Thyroid gland (tissue), 4 donors: ENCODE measurements around the gene POLD2. TPM values are rescaled to one million over a fixed set of nuclear protein-coding genes. Genes with fewer than 3 reads are reported as not detected.

Experiments used
- DNase-seq, 2 donors: peaks; one replicate each; pipeline ENCODE4 v3.0.0-alpha.2; 2019
- H3K27ac ChIP-seq, 3 donors: fragments of 200-600 bp; sonication (generic); 1 replicate in 2 of 3; 2 replicates in 1 of 3; pipeline ENCODE4 v1.5.1; 2016 to 2019; ENCODE audit warnings: mild to moderate bottlenecking in 1 of 3, moderate library complexity in 1 of 3
- H3K27me3 ChIP-seq: fragments of 200-600 bp; sonication (generic); one replicate; pipeline ENCODE4 v1.5.1; 2019
- H3K36me3 ChIP-seq, 2 donors: fragments of 200-600 bp; sonication (generic); one replicate each; pipeline ENCODE4 v1.5.1; 2016 to 2019
- H3K4me1 ChIP-seq, 2 donors: fragments of 200-600 bp; sonication (generic); one replicate each; pipeline ENCODE4 v1.5.1; 2017 to 2019
- H3K4me3 ChIP-seq, 3 donors: fragments of 200-600 bp; sonication (generic); replicated peaks in 1 of 3; 1 replicate in 2 of 3; 2 replicates in 1 of 3; pipeline ENCODE4 v1.5.1; 2016; ENCODE audit warnings: mild to moderate bottlenecking in 1 of 3
- H3K9me3 ChIP-seq: fragments of 200-600 bp; sonication (generic); one replicate; pipeline ENCODE4 v1.5.1; 2017
- POLR2A ChIP-seq, 2 donors: fragments of 450-650 bp; IDR thresholded peaks; one replicate each; pipeline ENCODE4 v1.6.1; 2017; ENCODE audit warnings: antibody characterized with exemption in 2 of 2, mild to moderate bottlenecking in 2 of 2, moderate library complexity in 1 of 2
- WGBS, 2 donors: methylation state at CpG; one replicate each; pipeline ENCODE4 v1.1.5; 2017; 5-methylcytosine and 5-hydroxymethylcytosine counted together
- intact Hi-C: fragments of 100-400 bp; cut with DNase I; formaldehyde crosslinking; loops from one replicate; pipeline ENCODE4 v1.15.1; 2023
- total RNA-seq, 4 donors: library from RNA; depleted of rRNA; stranded (reverse); fragments of >200 nt; gene quantifications; one replicate each; pipeline ENCODE4 v1.2.3, GENCODE V29; 2016
- TF ChIP-seq, protein P1 (sequence below), 6 experiments: fragments of 200-600 bp in 3 of 6; fragments of 450-650 bp in 3 of 6; sonication (generic) in 3 of 6; IDR thresholded peaks; one replicate each; pipeline ENCODE4 v1.5.1; 2016 to 2019; ENCODE audit warnings: antibody characterized with exemption in 6 of 6, mild to moderate bottlenecking in 2 of 6, inconsistent platforms in 1 of 6, moderate library complexity in 1 of 6

POLD2 gene
- total RNA-seq, 4 donors from 2014 or later, result 48.8 to 65.8 (median 55.1) TPM

DNA sequence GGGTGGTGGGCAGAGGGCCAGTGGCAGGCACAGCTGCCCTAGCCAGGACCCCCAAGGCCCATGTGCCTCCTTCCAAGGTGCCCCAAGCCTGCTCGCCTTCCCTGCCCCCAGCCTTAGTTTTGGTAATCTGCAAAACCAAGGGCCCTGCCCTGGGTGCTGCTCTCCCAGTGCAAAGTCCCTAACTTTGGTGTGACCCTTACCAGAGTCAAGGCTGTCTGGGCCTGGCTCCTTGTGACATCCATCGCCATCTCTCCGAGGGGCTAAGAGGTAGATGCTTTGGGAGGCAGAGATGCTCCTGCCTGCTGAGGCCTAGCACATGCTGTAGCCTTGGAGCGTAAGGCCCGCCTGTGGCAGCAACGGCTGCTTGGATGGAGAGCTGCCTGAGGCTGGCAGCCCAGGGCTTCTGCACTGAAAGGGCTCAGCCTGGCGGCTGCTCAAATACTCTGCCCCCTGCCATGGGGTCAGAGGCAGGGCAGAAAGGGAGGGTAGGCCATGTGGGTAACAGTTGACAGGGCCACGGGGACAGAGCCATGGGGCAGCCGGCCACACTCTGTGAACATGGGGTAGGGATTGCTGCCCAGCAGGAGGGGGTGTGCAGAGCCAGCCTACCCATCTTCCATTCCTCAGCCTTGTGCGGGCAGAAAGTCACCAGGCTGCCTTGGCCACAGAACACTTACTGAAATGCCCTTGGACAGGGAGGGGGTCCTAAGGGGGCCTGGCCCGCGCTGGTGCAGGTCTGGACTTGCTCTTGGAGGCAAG lies 35.7 kb upstream of the POLD2 start:
- Histone ChIP-seq H3K9me3 (no peaks in the 10 kb centered on the region), H3K27ac (peak overlapping the region; percentile 6 to 35 (median 31)), H3K4me1 (peaks cover 8 to 31% of the 10 kb centered on the region in 2 donors), H3K4me3 (no peak overlapping the region), H3K36me3 (no peaks in the 10 kb centered on the region), H3K27me3 (no peaks in the 10 kb centered on the region)
- intact Hi-C loops, result no loop called here
- no peak for DNase-seq
- 90 to 96% methylated on average over 4 to 8 of the region's 12 CpGs for WGBS, 2 donors
- TF ChIP-seq, protein P1, sequence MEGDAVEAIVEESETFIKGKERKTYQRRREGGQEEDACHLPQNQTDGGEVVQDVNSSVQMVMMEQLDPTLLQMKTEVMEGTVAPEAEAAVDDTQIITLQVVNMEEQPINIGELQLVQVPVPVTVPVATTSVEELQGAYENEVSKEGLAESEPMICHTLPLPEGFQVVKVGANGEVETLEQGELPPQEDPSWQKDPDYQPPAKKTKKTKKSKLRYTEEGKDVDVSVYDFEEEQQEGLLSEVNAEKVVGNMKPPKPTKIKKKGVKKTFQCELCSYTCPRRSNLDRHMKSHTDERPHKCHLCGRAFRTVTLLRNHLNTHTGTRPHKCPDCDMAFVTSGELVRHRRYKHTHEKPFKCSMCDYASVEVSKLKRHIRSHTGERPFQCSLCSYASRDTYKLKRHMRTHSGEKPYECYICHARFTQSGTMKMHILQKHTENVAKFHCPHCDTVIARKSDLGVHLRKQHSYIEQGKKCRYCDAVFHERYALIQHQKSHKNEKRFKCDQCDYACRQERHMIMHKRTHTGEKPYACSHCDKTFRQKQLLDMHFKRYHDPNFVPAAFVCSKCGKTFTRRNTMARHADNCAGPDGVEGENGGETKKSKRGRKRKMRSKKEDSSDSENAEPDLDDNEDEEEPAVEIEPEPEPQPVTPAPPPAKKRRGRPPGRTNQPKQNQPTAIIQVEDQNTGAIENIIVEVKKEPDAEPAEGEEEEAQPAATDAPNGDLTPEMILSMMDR (IDR thresholded peaks at IDR 0.05), result no peak
- no peak for TF ChIP-seq POLR2A (IDR thresholded peaks at IDR 0.05)

DNA sequence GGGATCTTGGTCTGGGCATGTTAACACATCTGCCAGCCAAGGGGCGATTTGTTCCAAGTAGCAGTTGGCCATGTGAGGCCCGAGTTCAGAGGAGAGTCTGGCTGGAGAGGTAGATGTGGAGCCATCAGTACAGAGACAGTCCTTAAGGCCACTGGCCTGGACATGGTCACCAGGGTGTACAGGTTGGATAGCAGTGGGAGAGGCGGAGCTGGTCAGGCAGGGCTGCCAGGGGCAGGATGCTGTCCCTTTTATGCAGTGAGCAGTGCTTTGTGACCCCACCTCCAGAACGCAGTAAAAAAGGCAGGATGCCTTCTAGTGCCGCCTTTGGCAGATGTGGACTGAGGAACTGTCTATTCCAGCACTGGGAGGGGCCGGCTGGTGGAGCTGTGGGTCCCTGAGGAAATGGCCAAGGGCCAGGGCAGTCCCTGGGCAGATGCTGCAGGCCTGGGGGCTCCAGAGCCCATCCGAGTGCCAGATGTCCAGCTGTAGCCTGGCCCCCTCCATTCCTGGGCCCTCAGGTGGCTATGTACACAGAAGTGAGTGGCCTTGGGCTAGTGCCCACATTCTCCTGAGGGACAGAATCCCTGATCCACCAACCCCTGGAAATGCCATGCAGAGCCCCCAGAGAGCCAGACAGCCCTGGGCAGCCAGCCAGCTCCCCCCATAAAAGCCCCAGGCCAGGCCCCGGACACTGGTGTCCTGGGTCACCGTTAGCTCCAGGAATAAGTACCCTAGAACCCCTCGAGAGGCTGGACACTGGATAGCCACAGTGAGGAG lies 34.9 kb upstream of the POLD2 start:
- no peak for DNase-seq
- intact Hi-C loops, result no loop called here
- Histone ChIP-seq H3K4me3 (no peak overlapping the region), H3K9me3 (no peaks in the 10 kb centered on the region), H3K36me3 (no peaks in the 10 kb centered on the region), H3K27ac (peak overlapping the region in 1 of 3 donors; percentile 24), H3K27me3 (no peaks in the 10 kb centered on the region), H3K4me1 (peaks cover 8 to 29% of the 10 kb centered on the region in 2 donors)
- 76 to 84% methylated on average over 2 to 10 of the region's 10 CpGs for WGBS, 2 donors
- TF ChIP-seq, protein P1 (IDR thresholded peaks at IDR 0.05), result no peak
- TF ChIP-seq POLR2A (IDR thresholded peaks at IDR 0.05), result no peak

DNA sequence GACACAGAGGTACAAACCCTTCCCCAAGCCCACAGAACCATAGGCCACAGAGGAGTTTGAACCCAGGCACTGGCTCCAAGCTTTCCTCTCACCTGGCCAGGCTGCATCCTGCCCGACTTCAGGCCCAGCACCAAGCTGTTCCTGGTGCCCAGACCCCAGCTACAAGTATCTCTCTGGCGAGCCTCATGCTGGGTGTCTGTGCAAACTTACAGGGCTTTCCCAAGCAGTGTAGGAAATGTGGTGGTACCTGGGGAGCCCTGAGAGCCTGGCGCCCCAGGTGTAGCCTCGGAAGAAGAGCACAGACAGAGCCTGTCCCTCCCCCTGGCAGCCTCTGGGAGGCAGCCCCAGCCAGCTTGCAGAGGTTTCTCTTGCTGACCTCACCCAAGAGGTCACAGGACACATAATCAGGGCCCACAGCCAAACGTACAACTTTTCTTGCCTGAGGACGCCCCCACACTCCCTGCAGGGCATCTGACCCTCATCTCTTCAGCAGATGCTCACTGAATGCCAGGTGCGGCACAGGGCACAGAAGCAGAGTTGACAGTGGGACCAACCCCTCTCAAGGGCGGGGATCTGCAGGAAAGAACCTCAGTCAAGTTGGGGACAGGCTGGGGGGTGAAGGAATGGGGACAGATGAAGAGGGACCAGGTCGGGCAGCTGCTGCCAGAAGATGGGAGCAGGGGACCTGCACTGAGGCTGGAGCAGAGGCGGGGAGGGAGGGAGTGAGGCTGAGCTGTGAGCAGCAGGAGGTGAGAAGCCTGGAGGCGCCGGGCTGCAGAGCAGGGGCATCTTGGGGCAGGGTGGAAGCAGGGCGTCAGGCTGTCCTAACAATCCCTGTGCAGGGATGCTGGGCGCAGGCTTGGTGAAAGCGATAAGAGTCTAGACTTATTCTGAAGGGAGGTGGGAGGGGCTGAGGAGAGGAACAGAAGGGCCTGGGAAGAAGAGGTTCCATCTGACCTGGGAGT lies 34.0 kb upstream of the POLD2 start:
- no peak for DNase-seq
- no peak for TF ChIP-seq POLR2A (IDR thresholded peaks at IDR 0.05)
- TF ChIP-seq, protein P1 (IDR thresholded peaks at IDR 0.05), result no peak
- 87 to 88% methylated on average over 13 to 15 of the region's 15 CpGs for WGBS, 2 donors

DNA sequence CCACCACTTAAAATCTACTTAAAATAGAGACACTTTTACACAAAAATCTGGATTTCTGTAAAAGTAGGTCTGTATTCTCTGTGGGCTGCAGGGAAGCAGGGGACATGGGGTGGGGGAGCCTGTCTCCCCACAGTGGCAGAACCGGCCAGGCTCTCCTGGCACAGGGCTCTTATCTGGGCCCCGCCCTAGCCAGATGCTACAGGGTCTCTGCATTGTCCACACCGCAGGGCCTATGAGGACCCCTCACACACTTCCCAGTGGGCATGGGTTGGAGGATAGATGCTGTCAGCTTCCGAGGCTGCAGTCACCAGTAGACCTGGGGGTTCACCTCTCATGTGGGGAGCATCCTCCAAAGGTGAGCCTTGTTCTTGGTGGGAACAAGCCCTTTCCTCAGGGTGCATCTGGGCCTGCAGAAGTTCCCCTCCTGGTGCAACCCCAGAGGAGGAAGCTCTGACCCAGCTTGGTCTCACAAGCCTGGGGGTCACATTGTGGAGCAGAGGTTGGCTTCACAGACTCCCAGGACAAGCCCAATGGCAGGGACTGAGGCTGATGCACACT lies 33.2 kb upstream of the POLD2 start:
- DNase-seq, result no peak
- Histone ChIP-seq H3K9me3 (no peaks in the 10 kb centered on the region), H3K27ac (no peak overlapping the region), H3K4me3 (no peak overlapping the region), H3K4me1 (peaks cover 8 to 25% of the 10 kb centered on the region in 2 donors), H3K27me3 (no peaks in the 10 kb centered on the region), H3K36me3 (no peaks in the 10 kb centered on the region)
- intact Hi-C loops, result no loop called here
- 80 to 86% methylated on average over 4 of the region's 4 CpGs for WGBS, 2 donors
- TF ChIP-seq POLR2A (IDR thresholded peaks at IDR 0.05), result no peak
- TF ChIP-seq, protein P1 (IDR thresholded peaks at IDR 0.05), result no peak

More for the DNA sequence above, 34.0 kb upstream of the POLD2 start:
- no peak overlapping the region for H3K4me3 ChIP-seq
- no peak overlapping the region for H3K27ac ChIP-seq
- H3K9me3 ChIP-seq, result no peaks in the 10 kb centered on the region
- intact Hi-C loops, result no loop called here
- H3K27me3 ChIP-seq, result no peaks in the 10 kb centered on the region
- H3K4me1 ChIP-seq, result peaks cover 8 to 25% of the 10 kb centered on the region in 2 donors
- H3K36me3 ChIP-seq, result no peaks in the 10 kb centered on the region
